ENCODE measurements around the gene OR6C65.
"Not testable (repeated sequence)": the region's sequence is repeated elsewhere in the genome, so short reads cannot be mapped to it uniquely, and the experiment has no call there.

- TF ChIP-seq EZH2 (IDR thresholded peaks at IDR 0.05; ENCODE audit: insufficient read depth, poor library complexity, severe bottlenecking); EZH2phosphoT487 (IDR thresholded peaks at IDR 0.05; ENCODE audit: insufficient read depth, low read depth): not testable (repeated sequence)
These were observed 14.6 kb downstream of the OR6C65 start for GRCh38 chr12:55414889-55415288.
